Fibroblast of lung (primary cell): Measurements from ENCODE around the gene GALNT2. TPM values are rescaled to one million over a fixed set of nuclear protein-coding genes. Genes with fewer than 3 reads are reported as not detected.

Source experiments
- DNase-seq, 2 donors: peaks; one replicate each; pipeline versions ENCODE4 v3.0.0 to v3.0.0-alpha.2; 2010; ENCODE audit warnings: low read depth in 2 of 2
- H2AFZ ChIP-seq: 2 replicates; pipeline ENCODE4 v1.5.1; 2012; ENCODE audit warnings: low read length, control low read depth, inconsistent platforms
- H3K27ac ChIP-seq: 2 replicates; pipeline ENCODE4 v1.5.1; 2011; ENCODE audit warnings: low read length, control low read depth; ENCODE audit not compliant: insufficient read depth
- H3K27me3 ChIP-seq: 2 replicates; pipeline ENCODE4 v1.5.1; 2011; ENCODE audit warnings: mild to moderate bottlenecking, low read length; ENCODE audit not compliant: control insufficient read depth, insufficient read depth
- H3K36me3 ChIP-seq: 2 replicates; pipeline ENCODE4 v1.5.1; 2011; ENCODE audit warnings: low read length; ENCODE audit not compliant: control insufficient read depth, insufficient read depth
- H3K4me1 ChIP-seq: 2 replicates; pipeline ENCODE4 v1.5.1; 2011; ENCODE audit warnings: low read length; ENCODE audit not compliant: control insufficient read depth, insufficient read depth; ENCODE audit errors: extremely low read depth
- H3K4me2 ChIP-seq: 2 replicates; pipeline ENCODE4 v1.5.1; 2011; ENCODE audit warnings: low read length, control low read depth; ENCODE audit not compliant: insufficient read depth; ENCODE audit errors: extremely low read depth
- H3K4me3 ChIP-seq, 4 experiments: fragments of 200-600 bp in 1 of 4; sonication (generic) in 1 of 4; replicated peaks in 1 of 4; 2 replicates each; pipeline ENCODE4 v1.5.1; 2011 to 2016; ENCODE audit warnings: low read length in 4 of 4, low read depth in 3 of 4, mild to moderate bottlenecking in 3 of 4, control low read depth in 2 of 4, inconsistent platforms in 1 of 4, mixed read lengths in 1 of 4; ENCODE audit not compliant: insufficient read depth in 1 of 4; ENCODE audit errors: control extremely low read depth in 1 of 4
- H3K79me2 ChIP-seq: 2 replicates; pipeline ENCODE4 v1.5.1; 2012; ENCODE audit warnings: mild to moderate bottlenecking, low read length, inconsistent platforms; ENCODE audit not compliant: control insufficient read depth, insufficient read depth
- H3K9ac ChIP-seq: 2 replicates; pipeline ENCODE4 v1.5.1; 2011; ENCODE audit warnings: mild to moderate bottlenecking, low read length, control low read depth; ENCODE audit not compliant: insufficient read depth
- H3K9me3 ChIP-seq: 2 replicates; pipeline ENCODE4 v1.5.1; 2012; ENCODE audit warnings: low read depth, low read length; ENCODE audit not compliant: control insufficient read depth, insufficient read depth
- H4K20me1 ChIP-seq: 2 replicates; pipeline ENCODE4 v1.5.1; 2011; ENCODE audit warnings: low read length; ENCODE audit not compliant: control insufficient read depth, insufficient read depth; ENCODE audit errors: extremely low read depth
- EZH2 ChIP-seq: IDR thresholded peaks from 2 replicates; pipeline ENCODE4 v1.5.1; 2012; ENCODE audit warnings: low read length, control low read depth, mild to moderate bottlenecking; ENCODE audit errors: missing control alignments
- polyA plus RNA-seq, 2 donors: library from polyadenylated mRNA; depleted of rRNA in 1 of 2; stranded (reverse) in 1 of 2; unstranded in 1 of 2; fragments of >200 nt; gene quantifications; 2 replicates each; pipeline ENCODE4 v1.2.1, GENCODE V29; 2011 to 2012; ENCODE audit warnings: missing spikeins in 1 of 2
- total RNA-seq: library from RNA; depleted of rRNA; stranded (reverse); fragments of >200 nt; gene quantifications from 2 replicates; pipeline ENCODE4 v1.2.1, GENCODE V29; 2014
- TF ChIP-seq, protein P1 (sequence below), 2 donors: IDR thresholded peaks in 1 of 2; conservative IDR thresholded peaks in 1 of 2; 1 replicate in 1 of 2; 2 replicates in 1 of 2; pipeline ENCODE4 v1.5.1; 2011 to 2012; ENCODE audit warnings: low read length in 2 of 2, control low read depth in 1 of 2, inconsistent platforms in 1 of 2, low read depth in 1 of 2, mild to moderate bottlenecking in 1 of 2

Gene GALNT2
- total and polyA plus RNA-seq, 2 donors (not counting 1 experiment from before 2014, with no cell fraction given) = 106 to 115 TPM

DNA sequence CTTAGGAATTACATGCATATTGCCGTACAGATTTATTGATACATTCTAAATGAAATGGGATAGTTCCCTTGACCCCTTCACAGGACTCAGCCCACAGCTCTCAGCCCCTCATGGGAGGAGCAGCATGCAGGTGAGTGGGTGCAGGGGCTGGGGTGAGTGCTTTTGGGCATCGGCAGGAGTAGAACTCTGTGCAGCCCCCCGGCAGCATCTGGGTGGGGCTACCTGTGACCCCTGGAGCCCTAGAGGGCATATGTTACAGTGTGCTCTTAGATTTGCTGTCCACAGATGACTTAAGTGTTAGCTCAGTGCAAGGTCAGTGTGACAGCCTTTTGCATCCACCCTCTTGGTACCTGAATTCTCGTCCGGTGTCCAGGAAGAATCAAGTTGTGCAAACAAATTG is 120.3 kb downstream of the GALNT2 start:
- H3K27ac ChIP-seq = no peak overlapping the region
- H3K79me2 ChIP-seq = peaks cover 17% of the 10 kb centered on the region
- no peaks in the 10 kb centered on the region for H4K20me1 ChIP-seq
- no peak for DNase-seq
- no peak overlapping the region for H3K4me2 ChIP-seq
- peaks cover 5% of the 10 kb centered on the region for H3K4me1 ChIP-seq
- no peaks in the 10 kb centered on the region for H3K27me3 ChIP-seq
- TF ChIP-seq, protein P1, sequence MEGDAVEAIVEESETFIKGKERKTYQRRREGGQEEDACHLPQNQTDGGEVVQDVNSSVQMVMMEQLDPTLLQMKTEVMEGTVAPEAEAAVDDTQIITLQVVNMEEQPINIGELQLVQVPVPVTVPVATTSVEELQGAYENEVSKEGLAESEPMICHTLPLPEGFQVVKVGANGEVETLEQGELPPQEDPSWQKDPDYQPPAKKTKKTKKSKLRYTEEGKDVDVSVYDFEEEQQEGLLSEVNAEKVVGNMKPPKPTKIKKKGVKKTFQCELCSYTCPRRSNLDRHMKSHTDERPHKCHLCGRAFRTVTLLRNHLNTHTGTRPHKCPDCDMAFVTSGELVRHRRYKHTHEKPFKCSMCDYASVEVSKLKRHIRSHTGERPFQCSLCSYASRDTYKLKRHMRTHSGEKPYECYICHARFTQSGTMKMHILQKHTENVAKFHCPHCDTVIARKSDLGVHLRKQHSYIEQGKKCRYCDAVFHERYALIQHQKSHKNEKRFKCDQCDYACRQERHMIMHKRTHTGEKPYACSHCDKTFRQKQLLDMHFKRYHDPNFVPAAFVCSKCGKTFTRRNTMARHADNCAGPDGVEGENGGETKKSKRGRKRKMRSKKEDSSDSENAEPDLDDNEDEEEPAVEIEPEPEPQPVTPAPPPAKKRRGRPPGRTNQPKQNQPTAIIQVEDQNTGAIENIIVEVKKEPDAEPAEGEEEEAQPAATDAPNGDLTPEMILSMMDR (conservative IDR thresholded peaks at IDR 0.05 in 1 of 2, IDR thresholded peaks at IDR 0.05 in 1 of 2; ENCODE audit: low read depth in 1 of 2, low read length in 2 of 2) = no peak
- no peaks in the 10 kb centered on the region for H3K9me3 ChIP-seq
- no peak overlapping the region for H2AFZ ChIP-seq
- no peaks in the 10 kb centered on the region for H3K36me3 ChIP-seq
- H3K9ac ChIP-seq = no peak overlapping the region
- no peak overlapping the region for H3K4me3 ChIP-seq

DNA sequence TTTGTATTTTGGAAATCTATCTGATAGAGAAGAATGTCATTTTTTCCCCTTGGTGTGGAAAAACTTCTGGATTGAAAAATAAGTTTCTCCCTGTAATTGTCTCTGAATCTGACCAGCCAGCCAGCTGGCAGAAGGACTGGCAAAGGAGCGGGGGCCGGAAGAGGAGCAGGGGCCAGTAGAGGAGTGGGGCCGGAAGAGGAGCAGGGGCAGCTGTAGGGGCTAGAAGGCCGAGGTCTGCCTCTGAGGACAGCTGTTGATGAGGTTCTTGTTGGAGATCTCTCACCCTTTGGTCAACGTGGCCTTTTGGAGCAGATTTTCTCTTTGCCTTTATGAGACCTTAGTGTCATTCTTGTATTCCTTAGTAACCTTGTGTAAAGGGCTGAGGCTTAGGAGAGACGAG is 121.8 kb downstream of the GALNT2 start:
- no peak for TF ChIP-seq EZH2
- TF ChIP-seq, protein P1 (conservative IDR thresholded peaks at IDR 0.05 in 1 of 2, IDR thresholded peaks at IDR 0.05 in 1 of 2; ENCODE audit: low read depth in 1 of 2, low read length in 2 of 2) = no peak

DNA sequence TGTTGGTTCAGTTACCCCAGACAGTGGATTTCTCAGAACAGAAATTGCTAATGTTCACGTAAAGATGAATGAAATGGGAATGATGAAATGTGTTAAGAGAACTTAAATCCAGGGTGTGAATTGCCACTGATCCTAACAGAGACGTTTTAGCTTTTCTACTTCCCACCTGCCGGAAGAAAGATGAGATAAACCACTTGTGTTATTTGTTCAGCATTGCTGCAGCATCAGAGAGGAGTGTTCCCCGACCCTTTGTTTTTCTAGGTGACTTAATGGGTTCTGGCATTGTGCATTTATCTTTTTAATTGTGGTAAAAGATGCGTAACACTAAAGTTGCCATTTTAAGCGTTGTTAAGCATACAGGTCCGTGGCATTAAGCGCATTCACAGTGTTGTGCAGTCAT is 122.3 kb downstream of the GALNT2 start:
- H3K36me3 ChIP-seq = no peaks in the 10 kb centered on the region
- no peak overlapping the region for H3K4me2 ChIP-seq
- H4K20me1 ChIP-seq = no peaks in the 10 kb centered on the region
- DNase-seq = no peak
- H2AFZ ChIP-seq = no peak overlapping the region
- no peaks in the 10 kb centered on the region for H3K9me3 ChIP-seq
- no peaks in the 10 kb centered on the region for H3K27me3 ChIP-seq
- no peak overlapping the region for H3K27ac ChIP-seq
- H3K79me2 ChIP-seq = peaks cover 17% of the 10 kb centered on the region
- peaks cover 5% of the 10 kb centered on the region for H3K4me1 ChIP-seq
- TF ChIP-seq, protein P1 (conservative IDR thresholded peaks at IDR 0.05 in 1 of 2, IDR thresholded peaks at IDR 0.05 in 1 of 2; ENCODE audit: low read depth in 1 of 2, low read length in 2 of 2) = no peak
- no peak for TF ChIP-seq EZH2
- H3K4me3 ChIP-seq = no peak overlapping the region
- no peak overlapping the region for H3K9ac ChIP-seq

More for the DNA sequence above, 121.8 kb downstream of the GALNT2 start:
- peaks cover 5% of the 10 kb centered on the region for H3K4me1 ChIP-seq
- no peak overlapping the region for H3K4me2 ChIP-seq
- no peaks in the 10 kb centered on the region for H4K20me1 ChIP-seq
- H3K79me2 ChIP-seq = peaks cover 17% of the 10 kb centered on the region
- H3K4me3 ChIP-seq = no peak overlapping the region
- no peaks in the 10 kb centered on the region for H3K27me3 ChIP-seq
- H3K27ac ChIP-seq = no peak overlapping the region
- H3K9ac ChIP-seq = no peak overlapping the region
- H3K36me3 ChIP-seq = no peaks in the 10 kb centered on the region
- no peak for DNase-seq
- no peaks in the 10 kb centered on the region for H3K9me3 ChIP-seq
- no peak overlapping the region for H2AFZ ChIP-seq
